HepG2 (cell line): ENCODE results near the gene GON7. TPM values are rescaled to one million over a fixed set of nuclear protein-coding genes. Genes with fewer than 3 reads are reported as not detected.

ENCODE experiments used
- CENPX ChIP-seq: sonication (generic); formaldehyde crosslinking; IDR thresholded peaks from 2 replicates; pipeline ENCODE4 v1.9.0; 2021; ENCODE audit warnings: mild to moderate bottlenecking, missing genetic modification reagents, moderate library complexity
- DR1 ChIP-seq: sonication (generic); formaldehyde crosslinking; IDR thresholded peaks from 2 replicates; pipeline ENCODE4 v1.8.0; 2021; ENCODE audit warnings: mild to moderate bottlenecking, missing genetic modification reagents, inconsistent platforms
- FOXP1 ChIP-seq, 2 experiments: fragments of 450-650 bp in 1 of 2; IDR thresholded peaks; 2 replicates each; pipeline ENCODE4 v1.6.1; 2017 to 2018; ENCODE audit warnings: antibody characterized with exemption in 1 of 2
- GATAD1 ChIP-seq: IDR thresholded peaks from 2 replicates; pipeline ENCODE4 v1.6.1; 2016; ENCODE audit warnings: missing genetic modification reagents, missing compliant biosample characterization
- ISL2 ChIP-seq: sonication (generic); formaldehyde crosslinking; IDR thresholded peaks from 2 replicates; pipeline ENCODE4 v1.5.0; 2020; ENCODE audit warnings: missing genetic modification reagents
- KDM3A ChIP-seq: IDR thresholded peaks from 2 replicates; pipeline ENCODE4 v1.6.1; 2018; ENCODE audit warnings: low read depth, missing compliant biosample characterization
- NCOA5 ChIP-seq: sonication (generic); formaldehyde crosslinking; IDR thresholded peaks from 2 replicates; pipeline ENCODE4 v1.4.0; 2020; ENCODE audit warnings: missing genetic modification reagents
- POLR2AphosphoS5 ChIP-seq: IDR thresholded peaks from 2 replicates; pipeline ENCODE4 v1.6.1; 2012; ENCODE audit warnings: low read depth, low read length
- RAD21 ChIP-seq: fragments of 450-650 bp; formaldehyde crosslinking; IDR thresholded peaks from 2 replicates; pipeline ENCODE4 v1.5.0; 2020; ENCODE audit warnings: mild to moderate bottlenecking
- RELA ChIP-seq: sonication (generic); formaldehyde crosslinking; IDR thresholded peaks from 2 replicates; pipeline ENCODE4 v1.4.0; 2020; ENCODE audit warnings: missing genetic modification reagents
- SMAD1 ChIP-seq: sonication (generic); formaldehyde crosslinking; IDR thresholded peaks from 2 replicates; pipeline ENCODE4 v1.4.0; 2020; ENCODE audit warnings: missing genetic modification reagents, low read depth, mild to moderate bottlenecking, borderline replicate concordance
- TBL1XR1 ChIP-seq: fragments of 150-350 bp; IDR thresholded peaks from 2 replicates; pipeline ENCODE4 v1.6.1; 2014; ENCODE audit warnings: borderline replicate concordance, low read length; ENCODE audit not compliant: partially characterized antibody
- TBP ChIP-seq: sonication (generic); formaldehyde crosslinking; IDR thresholded peaks from 2 replicates; pipeline ENCODE4 v1.5.0; 2020; ENCODE audit warnings: missing genetic modification reagents
- ZFP36 ChIP-seq: fragments of 150-350 bp; IDR thresholded peaks from 2 replicates; pipeline ENCODE4 v1.6.1; 2018; ENCODE audit warnings: borderline replicate concordance, low read length, low read depth; ENCODE audit not compliant: partially characterized antibody
- ZFP37 ChIP-seq: sonication (generic); formaldehyde crosslinking; IDR thresholded peaks from 2 replicates; pipeline ENCODE4 v1.4.0; 2020; ENCODE audit warnings: missing genetic modification reagents, borderline replicate concordance
- ZMYM4 ChIP-seq: sonication (generic); formaldehyde crosslinking; IDR thresholded peaks from 2 replicates; pipeline ENCODE4 v1.8.1; 2023; ENCODE audit warnings: mild to moderate bottlenecking, missing genetic modification reagents
- ZNF24 ChIP-seq: fragments of 450-650 bp; IDR thresholded peaks from 2 replicates; pipeline ENCODE4 v1.6.1; 2017; ENCODE audit warnings: antibody characterized with exemption, mild to moderate bottlenecking
- ZNF251 ChIP-seq: sonication (generic); formaldehyde crosslinking; IDR thresholded peaks from 2 replicates; pipeline ENCODE4 v1.9.0; 2021; ENCODE audit warnings: mild to moderate bottlenecking, missing genetic modification reagents
- ZNF33B ChIP-seq: sonication (generic); formaldehyde crosslinking; IDR thresholded peaks from 2 replicates; pipeline ENCODE4 v1.5.1; 2020; ENCODE audit warnings: mild to moderate bottlenecking, missing genetic modification reagents
- ZNF552 ChIP-seq: sonication (generic); formaldehyde crosslinking; IDR thresholded peaks from 2 replicates; pipeline ENCODE4 v1.9.0; 2022; ENCODE audit warnings: missing genetic modification reagents, mild to moderate bottlenecking, borderline replicate concordance
- polyA plus RNA-seq, 8 experiments: library from polyadenylated mRNA; depleted of rRNA in 3 of 8; stranded (reverse) in 7 of 8; unstranded in 1 of 8; fragments of >200 nt; fragmentation: Illumina TruSeq in 4 of 8; extraction: Trizol in 4 of 8; gene quantifications; 2 replicates each; pipeline versions ENCODE4 v1.2.1 to v1.2.3, GENCODE V29; 2011 to 2016; ENCODE audit warnings: low read depth in 4 of 8, missing spikeins in 1 of 8, mixed read lengths in 1 of 8; ENCODE audit not compliant: insufficient read depth in 1 of 8
- total RNA-seq, 5 experiments: library from RNA; depleted of rRNA; stranded (reverse); fragments of >200 nt; fragmentation: Illumina TruSeq; extraction: Trizol; gene quantifications; 2 replicates each; pipeline ENCODE4 v1.2.3, GENCODE V29; 2016; ENCODE audit warnings: low read depth in 1 of 5
- TF ChIP-seq, protein P1 (sequence below): sonication (generic); formaldehyde crosslinking; IDR thresholded peaks from 2 replicates; pipeline ENCODE4 v1.9.0; 2021; ENCODE audit warnings: missing genetic modification reagents, borderline replicate concordance
- TF ChIP-seq, protein P2 (sequence below): IDR thresholded peaks from 2 replicates; pipeline ENCODE4 v1.6.1; 2016; ENCODE audit warnings: missing genetic modification reagents, missing compliant biosample characterization
- TF ChIP-seq, protein P3 (sequence below): sonication (generic); formaldehyde crosslinking; IDR thresholded peaks from 2 replicates; pipeline ENCODE4 v1.4.0; 2020; ENCODE audit warnings: missing genetic modification reagents, mild to moderate bottlenecking, borderline replicate concordance
- TF ChIP-seq, protein P4 (sequence below): sonication (generic); formaldehyde crosslinking; conservative IDR thresholded peaks from 2 replicates; pipeline ENCODE4 v1.4.0; 2020; ENCODE audit warnings: missing genetic modification reagents

Gene GON7
- total and polyA plus RNA-seq, 2 of the 13 experiments (the other 11 are each of a cell fraction or from before 2014, with no cell fraction given): 11.9 to 28.0 TPM

DNA sequence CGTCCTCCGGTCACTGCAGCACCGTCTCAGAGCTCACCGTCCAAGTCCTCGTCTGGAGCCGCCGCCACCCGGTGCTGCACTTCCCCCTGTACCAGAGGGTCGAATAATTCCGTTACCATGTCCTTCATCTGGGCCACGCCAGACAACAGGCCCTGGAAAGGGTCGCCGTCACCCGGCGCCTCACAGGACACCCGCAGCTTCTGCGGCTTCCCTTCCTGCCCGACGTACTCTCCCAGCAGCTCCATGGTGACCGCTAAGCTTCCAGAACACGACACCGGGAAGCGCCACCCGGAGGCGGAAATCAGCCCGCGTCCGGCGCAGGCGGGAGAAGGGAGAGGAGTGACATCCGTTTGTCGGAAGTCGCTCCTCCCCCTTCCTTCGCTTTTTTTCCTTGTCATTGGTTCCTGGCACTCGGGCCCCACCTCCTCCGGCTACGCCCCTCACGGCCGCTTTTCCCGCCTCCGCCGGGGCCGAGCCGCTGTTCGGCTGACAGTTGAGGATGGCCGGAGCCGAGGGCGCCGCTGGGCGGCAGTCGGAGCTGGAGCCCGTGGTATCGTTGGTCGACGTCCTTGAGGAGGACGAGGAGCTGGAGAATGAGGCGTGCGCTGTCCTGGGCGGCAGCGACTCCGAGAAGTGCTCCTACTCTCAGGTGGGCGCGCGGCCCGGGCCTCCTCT lies at the start of gene GON7, which contains the start of gene UBR7 (continued):
- TF ChIP-seq, protein P1, sequence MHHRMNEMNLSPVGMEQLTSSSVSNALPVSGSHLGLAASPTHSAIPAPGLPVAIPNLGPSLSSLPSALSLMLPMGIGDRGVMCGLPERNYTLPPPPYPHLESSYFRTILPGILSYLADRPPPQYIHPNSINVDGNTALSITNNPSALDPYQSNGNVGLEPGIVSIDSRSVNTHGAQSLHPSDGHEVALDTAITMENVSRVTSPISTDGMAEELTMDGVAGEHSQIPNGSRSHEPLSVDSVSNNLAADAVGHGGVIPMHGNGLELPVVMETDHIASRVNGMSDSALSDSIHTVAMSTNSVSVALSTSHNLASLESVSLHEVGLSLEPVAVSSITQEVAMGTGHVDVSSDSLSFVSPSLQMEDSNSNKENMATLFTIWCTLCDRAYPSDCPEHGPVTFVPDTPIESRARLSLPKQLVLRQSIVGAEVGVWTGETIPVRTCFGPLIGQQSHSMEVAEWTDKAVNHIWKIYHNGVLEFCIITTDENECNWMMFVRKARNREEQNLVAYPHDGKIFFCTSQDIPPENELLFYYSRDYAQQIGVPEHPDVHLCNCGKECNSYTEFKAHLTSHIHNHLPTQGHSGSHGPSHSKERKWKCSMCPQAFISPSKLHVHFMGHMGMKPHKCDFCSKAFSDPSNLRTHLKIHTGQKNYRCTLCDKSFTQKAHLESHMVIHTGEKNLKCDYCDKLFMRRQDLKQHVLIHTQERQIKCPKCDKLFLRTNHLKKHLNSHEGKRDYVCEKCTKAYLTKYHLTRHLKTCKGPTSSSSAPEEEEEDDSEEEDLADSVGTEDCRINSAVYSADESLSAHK (CRISPR knock-in tag): no peak
- TF ChIP-seq ZNF251 (CRISPR knock-in tag): no peak
- TF ChIP-seq, protein P2, sequence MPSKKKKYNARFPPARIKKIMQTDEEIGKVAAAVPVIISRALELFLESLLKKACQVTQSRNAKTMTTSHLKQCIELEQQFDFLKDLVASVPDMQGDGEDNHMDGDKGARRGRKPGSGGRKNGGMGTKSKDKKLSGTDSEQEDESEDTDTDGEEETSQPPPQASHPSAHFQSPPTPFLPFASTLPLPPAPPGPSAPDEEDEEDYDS (CRISPR knock-in tag): peak; percentile 71
- peak; percentile 74; the same call in 1 of the 2 replicates for TF ChIP-seq SMAD1 (CRISPR knock-in tag)
- TF ChIP-seq FOXP1 (IDR thresholded peaks at IDR 0.05): no peak
- TF ChIP-seq FOXP1 (CRISPR knock-in tag; IDR thresholded peaks at IDR 0.05): peak; percentile 31; the same call in 1 of the 2 replicates
- no peak for TF ChIP-seq ZNF24
- TF ChIP-seq NCOA5 (CRISPR knock-in tag): no peak
- no peak for TF ChIP-seq TBL1XR1
- peak; percentile 92 for TF ChIP-seq GATAD1 (CRISPR knock-in tag)
- peak; percentile 74; the same call in 1 of the 2 replicates for TF ChIP-seq ZNF33B
- peak; percentile 79 for TF ChIP-seq ZMYM4 (CRISPR knock-in tag)
- TF ChIP-seq RAD21 (CRISPR knock-in tag): peak; percentile 11; the same call in 1 of the 2 replicates
- TF ChIP-seq CENPX (CRISPR knock-in tag): no peak
- TF ChIP-seq ISL2 (CRISPR knock-in tag): no peak; the same call in 1 of the 2 replicates
- TF ChIP-seq, protein P3, sequence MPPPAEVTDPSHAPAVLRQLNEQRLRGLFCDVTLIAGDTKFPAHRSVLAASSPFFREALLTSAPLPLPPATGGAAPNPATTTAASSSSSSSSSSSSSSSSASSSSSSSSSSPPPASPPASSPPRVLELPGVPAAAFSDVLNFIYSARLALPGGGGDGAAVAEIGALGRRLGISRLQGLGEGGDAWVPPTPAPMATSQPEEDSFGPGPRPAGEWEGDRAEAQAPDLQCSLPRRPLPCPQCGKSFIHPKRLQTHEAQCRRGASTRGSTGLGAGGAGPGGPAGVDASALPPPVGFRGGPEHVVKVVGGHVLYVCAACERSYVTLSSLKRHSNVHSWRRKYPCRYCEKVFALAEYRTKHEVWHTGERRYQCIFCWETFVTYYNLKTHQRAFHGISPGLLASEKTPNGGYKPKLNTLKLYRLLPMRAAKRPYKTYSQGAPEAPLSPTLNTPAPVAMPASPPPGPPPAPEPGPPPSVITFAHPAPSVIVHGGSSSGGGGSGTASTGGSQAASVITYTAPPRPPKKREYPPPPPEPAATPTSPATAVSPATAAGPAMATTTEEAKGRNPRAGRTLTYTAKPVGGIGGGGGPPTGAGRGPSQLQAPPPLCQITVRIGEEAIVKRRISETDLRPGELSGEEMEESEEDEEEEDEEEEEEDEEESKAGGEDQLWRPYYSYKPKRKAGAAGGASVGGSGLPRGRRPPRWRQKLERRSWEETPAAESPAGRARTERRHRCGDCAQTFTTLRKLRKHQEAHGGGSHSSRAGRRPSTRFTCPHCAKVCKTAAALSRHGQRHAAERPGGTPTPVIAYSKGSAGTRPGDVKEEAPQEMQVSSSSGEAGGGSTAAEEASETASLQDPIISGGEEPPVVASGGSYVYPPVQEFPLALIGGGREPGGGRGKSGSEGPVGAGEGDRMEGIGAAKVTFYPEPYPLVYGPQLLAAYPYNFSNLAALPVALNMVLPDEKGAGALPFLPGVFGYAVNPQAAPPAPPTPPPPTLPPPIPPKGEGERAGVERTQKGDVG (CRISPR knock-in tag): peak; percentile 86; the same call in 1 of the 2 replicates
- TF ChIP-seq POLR2AphosphoS5: peak; percentile 84
- TF ChIP-seq KDM3A: peak; percentile 27; the same call in 1 of the 2 replicates
- no peak for TF ChIP-seq TBP (CRISPR knock-in tag)
- 0 out of 2 replicates have a peak, but pooled peaks have one; percentile 54 for TF ChIP-seq ZNF552 (CRISPR knock-in tag)
- TF ChIP-seq ZFP37: peak; percentile 78; the same call in 1 of the 2 replicates
- TF ChIP-seq, protein P4, sequence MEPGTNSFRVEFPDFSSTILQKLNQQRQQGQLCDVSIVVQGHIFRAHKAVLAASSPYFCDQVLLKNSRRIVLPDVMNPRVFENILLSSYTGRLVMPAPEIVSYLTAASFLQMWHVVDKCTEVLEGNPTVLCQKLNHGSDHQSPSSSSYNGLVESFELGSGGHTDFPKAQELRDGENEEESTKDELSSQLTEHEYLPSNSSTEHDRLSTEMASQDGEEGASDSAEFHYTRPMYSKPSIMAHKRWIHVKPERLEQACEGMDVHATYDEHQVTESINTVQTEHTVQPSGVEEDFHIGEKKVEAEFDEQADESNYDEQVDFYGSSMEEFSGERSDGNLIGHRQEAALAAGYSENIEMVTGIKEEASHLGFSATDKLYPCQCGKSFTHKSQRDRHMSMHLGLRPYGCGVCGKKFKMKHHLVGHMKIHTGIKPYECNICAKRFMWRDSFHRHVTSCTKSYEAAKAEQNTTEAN: no peak
- TF ChIP-seq RELA (CRISPR knock-in tag): no peak
- peak; percentile 81 for TF ChIP-seq DR1 (CRISPR knock-in tag)
- TF ChIP-seq ZFP36: no peak
